GM12878 (cell line): ENCODE measurements around the gene GTPBP6.

Experiments used
- BCL11A ChIP-seq: IDR thresholded peaks from 2 replicates; pipeline ENCODE4 v1.6.1; 2011; ENCODE audit warnings: low read depth, low read length
- CTCF ChIP-seq, 3 experiments: IDR thresholded peaks in 2 of 3; conservative IDR thresholded peaks in 1 of 3; 2 replicates each; pipeline ENCODE4 v1.5.1; 2011; ENCODE audit warnings: low read depth in 3 of 3, low read length in 3 of 3, mild to moderate bottlenecking in 3 of 3, control low read depth in 2 of 3, moderate library complexity in 2 of 3, inconsistent platforms in 1 of 3, mixed read lengths in 1 of 3; ENCODE audit not compliant: control insufficient read depth in 2 of 3, insufficient read depth in 1 of 3; ENCODE audit errors: extremely low read depth in 1 of 3
- FOXK2 ChIP-seq: fragments of 450-650 bp; IDR thresholded peaks from 2 replicates; pipeline ENCODE4 v1.6.1; 2017; ENCODE audit warnings: mild to moderate bottlenecking, moderate library complexity
- HDAC2 ChIP-seq: fragments of 200-600 bp; sonication (generic); IDR thresholded peaks from 2 replicates; pipeline ENCODE4 v1.6.1; 2017
- KAT2A ChIP-seq: conservative IDR thresholded peaks from 2 replicates; pipeline ENCODE4 v1.6.1; 2011; ENCODE audit warnings: low read depth, low read length; ENCODE audit not compliant: control insufficient read depth
- NFIC ChIP-seq: IDR thresholded peaks from 2 replicates; pipeline ENCODE4 v1.6.1; 2012; ENCODE audit warnings: low read depth, mild to moderate bottlenecking, inconsistent platforms, low read length, moderate library complexity
- POLR2A ChIP-seq: IDR thresholded peaks from 2 replicates; pipeline ENCODE4 v1.6.1; 2011; ENCODE audit warnings: low read depth, mild to moderate bottlenecking, low read length

DNA sequence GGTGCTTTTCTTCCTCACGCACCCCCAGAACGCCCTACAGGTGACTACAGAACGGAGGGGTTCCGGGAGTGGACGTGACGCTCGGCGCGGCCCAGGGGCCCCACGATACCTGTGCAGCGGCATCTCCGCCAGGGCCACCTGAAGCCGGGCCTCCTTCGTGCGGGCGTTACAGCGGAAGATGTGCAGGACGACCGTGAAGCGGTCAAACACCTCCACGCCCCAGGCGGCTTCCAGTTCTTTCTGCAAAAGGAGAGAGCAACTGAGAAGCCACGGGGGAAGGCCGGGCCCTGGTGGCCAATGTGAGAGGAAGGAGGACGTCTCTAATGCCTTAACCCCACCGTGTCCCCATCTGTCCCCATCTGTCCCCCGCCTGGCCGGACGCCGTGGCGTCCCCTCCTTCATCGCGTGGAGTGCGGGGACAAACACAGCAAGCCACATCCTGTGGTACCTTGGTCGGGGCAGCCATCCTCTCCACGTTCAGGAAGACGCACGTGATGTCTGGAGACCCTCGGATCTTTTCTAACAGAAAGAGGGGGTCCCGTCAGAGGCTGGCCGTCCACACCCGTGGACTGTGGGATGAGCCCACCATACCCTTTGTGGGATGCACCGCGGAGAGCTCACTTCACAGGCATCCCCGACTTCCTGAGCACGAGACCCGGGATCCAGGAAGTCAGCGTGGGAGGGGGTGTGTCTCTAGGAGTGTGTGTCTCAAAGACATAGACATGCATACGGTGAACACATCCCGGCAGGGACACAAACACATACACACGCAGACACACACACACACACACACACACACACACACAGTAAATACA is 3.6 kb downstream of the GTPBP6 start:
- TF ChIP-seq KAT2A = no peak
- no peak for TF ChIP-seq NFIC
- TF ChIP-seq FOXK2 = no peak
- no peak for TF ChIP-seq BCL11A
- no peak for TF ChIP-seq POLR2A
- no peak for TF ChIP-seq HDAC2
- TF ChIP-seq CTCF (IDR thresholded peaks at IDR 0.05 in 2 of 3, conservative IDR thresholded peaks at IDR 0.05 in 1 of 3; ENCODE audit: control insufficient read depth in 2 of 3, extremely low read depth in 1 of 3, insufficient read depth in 1 of 3, low read depth in 3 of 3, low read length in 3 of 3) = no peak
